VCaP (cell line): ENCODE results near the gene PDE4DIP.
"Not testable (repeated sequence)": the region's sequence is repeated elsewhere in the genome, so short reads cannot be mapped to it uniquely, and the experiment has no call there.

ENCODE experiments used
- H3K27ac ChIP-seq: fragments of 450-650 bp; 2 replicates; pipeline ENCODE4 v1.5.1; 2017

Gene PDE4DIP

GRCh38 chr1:148975453-148975852, 131.2 kb downstream of the PDE4DIP start:
- not testable (repeated sequence) for H3K27ac ChIP-seq

GRCh38 chr1:148975866-148976537, 131.8 kb downstream of the PDE4DIP start:
- H3K27ac ChIP-seq = not testable (repeated sequence)

DNA sequence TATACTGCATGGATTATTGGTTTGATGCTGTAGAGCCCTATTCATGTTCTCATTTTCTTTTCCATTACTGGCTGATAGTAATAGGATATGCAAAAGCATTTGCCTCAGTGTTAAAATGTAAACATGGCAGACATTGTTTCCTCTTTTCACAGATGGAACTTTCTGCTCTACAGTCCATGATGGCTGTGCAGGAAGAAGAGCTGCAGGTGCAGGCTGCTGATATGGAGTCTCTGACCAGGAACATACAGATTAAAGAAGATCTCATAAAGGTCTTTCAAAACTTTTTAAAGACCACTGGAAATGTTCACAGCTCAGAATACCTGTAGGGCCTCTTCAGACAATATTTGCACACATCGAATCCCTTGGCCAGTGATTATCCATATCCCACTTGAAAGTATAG, 133.6 kb downstream of the PDE4DIP start:
- H3K27ac ChIP-seq = not testable (repeated sequence)

DNA sequence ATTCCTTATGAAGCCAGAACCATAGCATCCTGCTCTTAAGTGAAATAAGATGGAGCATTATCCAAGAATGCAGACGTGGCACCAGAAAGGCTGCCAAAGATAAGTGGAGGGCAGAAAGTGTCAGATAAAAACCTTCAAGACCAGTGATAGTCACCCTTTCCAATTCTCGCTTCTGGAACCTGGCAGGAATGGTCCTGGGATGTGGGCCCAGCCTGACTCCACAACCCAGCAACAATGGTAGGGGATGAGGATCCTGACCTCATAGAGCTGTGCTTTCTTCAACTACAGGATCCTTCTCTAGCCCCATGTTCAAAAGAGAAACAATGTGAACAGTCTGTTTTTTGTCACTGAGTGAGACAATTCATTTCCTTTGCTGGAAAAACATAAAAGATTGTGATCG, 145.2 kb downstream of the PDE4DIP start:
- H3K27ac ChIP-seq = not testable (repeated sequence)

DNA sequence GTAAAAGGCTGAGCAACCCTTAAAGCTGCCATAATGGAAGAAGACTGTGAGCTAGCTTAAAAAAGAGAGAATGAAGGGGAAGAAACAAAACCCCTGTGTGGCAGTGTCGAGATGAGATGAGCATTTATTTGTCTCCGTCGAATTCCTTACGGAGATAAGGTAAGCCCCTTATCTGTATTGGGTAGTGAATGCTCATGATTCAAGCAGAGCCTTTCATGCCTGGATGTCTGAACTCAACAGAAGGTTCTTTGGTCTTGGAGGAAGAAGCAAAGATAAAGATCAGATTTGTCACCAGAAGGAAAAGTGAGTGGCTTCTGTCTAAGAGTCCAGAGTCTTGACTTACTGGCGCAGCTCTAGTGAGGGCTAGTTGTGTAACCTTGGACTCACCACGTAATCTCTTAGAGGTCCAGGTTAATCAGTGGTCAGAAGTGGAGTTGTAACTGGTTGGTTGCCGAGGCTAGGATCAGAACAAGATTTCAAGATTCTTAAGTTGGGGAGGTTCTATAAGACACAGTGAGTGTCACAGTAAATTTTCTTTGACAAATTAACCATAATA, 146.1 kb downstream of the PDE4DIP start:
- not testable (repeated sequence) for H3K27ac ChIP-seq

GRCh38 chr1:148991818-148992217, 147.6 kb downstream of the PDE4DIP start:
- H3K27ac ChIP-seq = not testable (repeated sequence)

DNA sequence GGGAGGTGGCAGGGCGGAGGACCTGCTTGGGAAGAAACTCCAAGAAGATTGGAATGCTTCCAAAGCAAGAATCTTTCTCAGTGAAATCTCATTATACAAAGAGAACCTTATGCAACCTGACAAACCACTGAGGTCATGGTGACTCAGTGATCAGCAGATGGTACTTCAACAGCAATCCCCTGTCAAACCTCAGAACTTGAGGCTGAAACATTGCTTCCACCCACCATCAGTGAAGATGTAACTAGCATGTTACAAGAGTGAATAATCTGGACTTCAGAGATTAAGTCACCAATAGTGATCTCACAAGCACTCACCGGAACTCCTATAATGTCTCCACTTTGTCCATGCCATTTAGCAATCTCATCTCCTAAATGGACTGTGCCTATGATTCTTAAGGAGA, 148.1 kb downstream of the PDE4DIP start:
- H3K27ac ChIP-seq = not testable (repeated sequence)

GRCh38 chr1:148996449-148997224, 152.4 kb downstream of the PDE4DIP start:
- H3K27ac ChIP-seq = not testable (repeated sequence)

DNA sequence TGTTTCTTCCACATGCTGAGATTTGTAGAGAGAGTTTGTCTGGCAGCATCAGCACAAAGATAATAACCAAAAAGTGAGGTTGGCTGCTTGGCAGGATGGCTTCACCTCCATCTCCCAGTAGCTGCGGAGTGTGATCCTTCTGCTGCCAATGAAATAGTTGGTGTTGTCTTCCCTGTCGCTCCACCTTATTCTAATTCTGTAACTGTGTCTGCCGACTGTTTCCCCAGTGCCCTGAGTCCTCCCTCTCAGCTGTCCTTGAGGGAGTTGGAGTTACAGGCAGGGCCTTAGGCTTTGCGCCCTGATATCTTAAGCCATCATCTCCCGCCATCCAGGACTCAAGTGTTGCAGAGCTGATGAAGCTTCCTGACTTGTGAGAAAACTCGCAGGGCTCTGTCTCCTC, 153.2 kb downstream of the PDE4DIP start:
- H3K27ac ChIP-seq = not testable (repeated sequence)

DNA sequence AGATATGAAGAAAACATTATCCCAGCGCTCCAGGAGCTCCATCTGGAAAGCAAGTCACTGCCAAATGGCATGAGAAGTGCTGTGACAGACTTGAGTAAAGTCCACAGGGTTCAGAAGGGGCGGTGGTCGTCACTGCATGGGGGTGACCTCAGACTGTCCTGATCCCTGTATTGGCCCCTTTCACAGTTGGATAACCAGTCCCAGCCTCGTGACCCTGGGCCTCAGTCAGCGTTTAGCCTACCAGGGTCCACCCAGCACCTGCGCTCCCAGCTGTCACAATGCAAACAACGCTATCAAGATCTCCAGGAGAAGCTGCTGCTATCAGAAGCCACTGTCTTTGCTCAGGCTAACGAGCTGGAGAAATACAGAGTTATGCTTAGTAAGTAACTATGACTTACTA, 158.4 kb downstream of the PDE4DIP start:
- not testable (repeated sequence) for H3K27ac ChIP-seq

DNA sequence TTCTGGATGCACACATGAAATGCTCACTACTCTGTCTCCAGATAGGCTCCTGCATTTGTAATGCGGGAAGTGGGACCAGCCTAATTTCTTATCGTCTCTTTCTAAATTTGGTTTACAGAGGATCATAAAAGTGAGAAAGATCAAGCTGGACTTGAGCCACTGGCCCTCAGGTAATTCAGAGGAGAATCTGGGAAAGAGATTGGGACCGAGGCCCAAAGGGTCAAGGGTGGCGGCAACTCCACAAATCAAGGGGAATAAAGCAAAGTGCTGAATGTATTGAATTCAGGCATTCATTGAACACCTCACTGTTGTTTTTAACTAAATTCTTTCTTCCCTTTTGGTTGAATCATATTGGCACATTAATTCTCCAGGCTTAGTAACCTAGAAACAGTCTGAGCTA, 164.1 kb downstream of the PDE4DIP start:
- not testable (repeated sequence) for H3K27ac ChIP-seq

GRCh38 chr1:149008769-149009168, 164.5 kb downstream of the PDE4DIP start:
- H3K27ac ChIP-seq = not testable (repeated sequence)

GRCh38 chr1:149009761-149010160, 165.5 kb downstream of the PDE4DIP start:
- not testable (repeated sequence) for H3K27ac ChIP-seq

DNA sequence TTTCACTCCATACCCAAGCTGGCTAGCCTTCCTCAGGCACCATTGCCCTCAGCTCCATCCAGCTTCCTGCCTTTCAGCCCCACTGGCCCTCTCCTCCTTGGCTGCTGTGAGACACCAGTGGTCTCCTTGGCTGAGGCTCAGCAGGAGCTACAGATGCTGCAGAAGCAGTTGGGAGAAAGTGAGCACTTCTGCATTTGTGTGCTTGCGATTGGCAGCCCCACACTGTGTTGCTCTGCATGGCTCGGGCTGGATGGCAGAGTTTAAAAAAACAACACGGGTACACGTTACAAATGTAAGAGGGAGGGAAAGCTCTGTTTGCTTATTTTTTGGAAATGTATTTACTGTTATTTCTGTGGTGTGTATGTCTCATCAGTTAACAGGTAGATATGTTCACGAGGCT, 168.4 kb downstream of the PDE4DIP start:
- H3K27ac ChIP-seq = not testable (repeated sequence)

DNA sequence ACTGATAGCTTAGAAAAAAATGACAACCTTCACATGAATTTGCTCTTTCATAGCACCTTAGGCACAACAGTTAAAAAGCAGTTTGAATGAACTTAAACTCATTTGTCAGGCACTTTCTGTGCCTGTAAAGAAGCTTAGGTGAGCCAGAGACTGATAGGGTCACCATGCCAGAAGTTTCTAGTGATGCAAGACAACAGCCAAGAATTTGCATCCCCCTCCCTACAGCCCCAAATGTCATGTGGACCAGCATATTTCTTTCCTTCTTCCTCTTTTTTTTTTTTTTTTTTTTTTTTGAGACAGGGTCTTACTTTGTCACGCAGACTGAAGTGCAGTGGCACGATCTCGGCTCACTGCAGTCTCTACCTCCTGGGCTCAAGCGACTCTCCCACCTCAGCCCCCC, 169.3 kb downstream of the PDE4DIP start:
- not testable (repeated sequence) for H3K27ac ChIP-seq

DNA sequence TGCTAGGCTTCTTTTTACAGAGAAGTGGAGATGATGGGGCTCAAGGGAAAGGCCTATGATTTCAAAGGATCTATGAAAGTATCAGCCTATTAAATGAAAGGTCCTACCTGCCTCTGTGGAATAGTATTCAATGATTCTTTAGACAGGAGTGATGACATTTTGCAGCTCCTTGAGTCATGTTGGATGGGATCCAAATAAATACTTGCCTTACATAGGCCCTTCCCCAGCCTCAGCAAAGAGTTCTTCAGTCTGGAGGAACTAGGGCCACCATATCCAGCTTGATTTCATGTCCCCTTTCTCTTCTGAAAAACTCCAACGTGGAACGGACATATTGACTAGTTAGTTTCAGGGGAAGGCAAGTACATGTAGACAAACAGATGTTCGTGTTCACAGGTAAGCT, 171.3 kb downstream of the PDE4DIP start:
- H3K27ac ChIP-seq = not testable (repeated sequence)

GRCh38 chr1:149016626-149017025, 172.4 kb downstream of the PDE4DIP start:
- not testable (repeated sequence) for H3K27ac ChIP-seq

GRCh38 chr1:149018577-149018976, 174.3 kb downstream of the PDE4DIP start:
- not testable (repeated sequence) for H3K27ac ChIP-seq

DNA sequence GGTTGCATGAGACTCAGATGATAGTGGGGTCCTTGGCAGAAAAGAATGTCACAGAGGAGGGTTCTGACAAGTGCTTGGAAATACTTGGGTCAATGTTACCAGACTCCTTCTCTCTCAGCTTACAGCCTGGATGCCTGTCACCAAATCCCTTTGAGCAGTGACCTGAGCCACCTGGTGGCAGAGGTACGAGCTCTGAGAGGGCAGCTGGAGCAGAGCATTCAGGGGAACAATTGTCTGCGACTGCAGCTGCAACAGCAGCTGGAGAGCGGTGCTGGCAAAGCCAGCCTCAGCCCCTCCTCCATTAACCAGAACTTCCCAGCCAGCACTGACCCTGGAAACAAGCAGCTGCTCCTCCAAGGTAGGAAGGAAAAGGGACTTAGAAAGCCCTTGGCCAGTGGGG, 180.1 kb downstream of the PDE4DIP start:
- H3K27ac ChIP-seq = not testable (repeated sequence)

GRCh38 chr1:149033916-149034315, 189.7 kb downstream of the PDE4DIP start:
- H3K27ac ChIP-seq = not testable (repeated sequence)

GRCh38 chr1:149043056-149043455, 198.8 kb downstream of the PDE4DIP start:
- H3K27ac ChIP-seq = not testable (repeated sequence)

DNA sequence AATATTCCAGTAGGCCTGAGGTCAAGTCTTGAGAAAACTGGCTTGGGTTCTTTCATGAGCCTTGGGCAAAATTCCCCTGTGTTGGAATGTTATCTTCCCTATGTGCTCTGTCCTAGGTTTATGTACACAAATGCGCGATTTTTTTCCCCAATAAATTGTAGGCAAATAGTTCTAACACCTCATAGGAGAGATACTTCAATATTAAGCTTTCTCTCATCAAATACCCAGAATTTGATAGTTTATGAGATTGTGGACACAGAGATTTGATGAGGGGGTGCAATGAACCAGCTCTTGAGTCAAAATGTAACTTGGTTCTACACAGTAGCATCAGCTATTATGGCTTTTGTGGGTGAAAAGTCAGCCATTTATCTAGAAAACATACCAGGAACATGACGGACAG, 220.4 kb downstream of the PDE4DIP start:
- H3K27ac ChIP-seq = not testable (repeated sequence)
